ENCODE measurements around the gene IQCM. TPM values are rescaled to one million over a fixed set of nuclear protein-coding genes. Genes with fewer than 3 reads are reported as not detected.

The IQCM gene
- total RNA-seq, 1 experiment from 2014 or later, result not detected

- Histone ChIP-seq H3K36me3 (ENCODE audit: control insufficient read depth, insufficient read depth, low read length) (no peaks in the 10 kb centered on the region), H3K27me3 (ENCODE audit: control insufficient read depth, insufficient read depth, low read length) (no peaks in the 10 kb centered on the region), H3K9me3 (ENCODE audit: control insufficient read depth, insufficient read depth, low read depth, low read length) (no peaks in the 10 kb centered on the region), H3K4me1 (ENCODE audit: control insufficient read depth, insufficient read depth, low read length) (no peaks in the 10 kb centered on the region), H3K4me3 (ENCODE audit: low read depth in 2 of 2, low read length in 2 of 2) (no peak overlapping the region), H3K27ac (ENCODE audit: low read length) (no peak overlapping the region)
- TF ChIP-seq, protein P1, sequence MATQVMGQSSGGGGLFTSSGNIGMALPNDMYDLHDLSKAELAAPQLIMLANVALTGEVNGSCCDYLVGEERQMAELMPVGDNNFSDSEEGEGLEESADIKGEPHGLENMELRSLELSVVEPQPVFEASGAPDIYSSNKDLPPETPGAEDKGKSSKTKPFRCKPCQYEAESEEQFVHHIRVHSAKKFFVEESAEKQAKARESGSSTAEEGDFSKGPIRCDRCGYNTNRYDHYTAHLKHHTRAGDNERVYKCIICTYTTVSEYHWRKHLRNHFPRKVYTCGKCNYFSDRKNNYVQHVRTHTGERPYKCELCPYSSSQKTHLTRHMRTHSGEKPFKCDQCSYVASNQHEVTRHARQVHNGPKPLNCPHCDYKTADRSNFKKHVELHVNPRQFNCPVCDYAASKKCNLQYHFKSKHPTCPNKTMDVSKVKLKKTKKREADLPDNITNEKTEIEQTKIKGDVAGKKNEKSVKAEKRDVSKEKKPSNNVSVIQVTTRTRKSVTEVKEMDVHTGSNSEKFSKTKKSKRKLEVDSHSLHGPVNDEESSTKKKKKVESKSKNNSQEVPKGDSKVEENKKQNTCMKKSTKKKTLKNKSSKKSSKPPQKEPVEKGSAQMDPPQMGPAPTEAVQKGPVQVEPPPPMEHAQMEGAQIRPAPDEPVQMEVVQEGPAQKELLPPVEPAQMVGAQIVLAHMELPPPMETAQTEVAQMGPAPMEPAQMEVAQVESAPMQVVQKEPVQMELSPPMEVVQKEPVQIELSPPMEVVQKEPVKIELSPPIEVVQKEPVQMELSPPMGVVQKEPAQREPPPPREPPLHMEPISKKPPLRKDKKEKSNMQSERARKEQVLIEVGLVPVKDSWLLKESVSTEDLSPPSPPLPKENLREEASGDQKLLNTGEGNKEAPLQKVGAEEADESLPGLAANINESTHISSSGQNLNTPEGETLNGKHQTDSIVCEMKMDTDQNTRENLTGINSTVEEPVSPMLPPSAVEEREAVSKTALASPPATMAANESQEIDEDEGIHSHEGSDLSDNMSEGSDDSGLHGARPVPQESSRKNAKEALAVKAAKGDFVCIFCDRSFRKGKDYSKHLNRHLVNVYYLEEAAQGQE (IDR thresholded peaks at IDR 0.05; ENCODE audit: insufficient read depth in 1 of 2, low read depth in 2 of 2, low read length in 1 of 2), result no peak
- no peak for TF ChIP-seq TCF7L2 (IDR thresholded peaks at IDR 0.05; ENCODE audit: low read depth, low read length)
- TF ChIP-seq POLR2AphosphoS5 (IDR thresholded peaks at IDR 0.05; ENCODE audit: low read depth, low read length), result no peak
- TF ChIP-seq, protein P2, sequence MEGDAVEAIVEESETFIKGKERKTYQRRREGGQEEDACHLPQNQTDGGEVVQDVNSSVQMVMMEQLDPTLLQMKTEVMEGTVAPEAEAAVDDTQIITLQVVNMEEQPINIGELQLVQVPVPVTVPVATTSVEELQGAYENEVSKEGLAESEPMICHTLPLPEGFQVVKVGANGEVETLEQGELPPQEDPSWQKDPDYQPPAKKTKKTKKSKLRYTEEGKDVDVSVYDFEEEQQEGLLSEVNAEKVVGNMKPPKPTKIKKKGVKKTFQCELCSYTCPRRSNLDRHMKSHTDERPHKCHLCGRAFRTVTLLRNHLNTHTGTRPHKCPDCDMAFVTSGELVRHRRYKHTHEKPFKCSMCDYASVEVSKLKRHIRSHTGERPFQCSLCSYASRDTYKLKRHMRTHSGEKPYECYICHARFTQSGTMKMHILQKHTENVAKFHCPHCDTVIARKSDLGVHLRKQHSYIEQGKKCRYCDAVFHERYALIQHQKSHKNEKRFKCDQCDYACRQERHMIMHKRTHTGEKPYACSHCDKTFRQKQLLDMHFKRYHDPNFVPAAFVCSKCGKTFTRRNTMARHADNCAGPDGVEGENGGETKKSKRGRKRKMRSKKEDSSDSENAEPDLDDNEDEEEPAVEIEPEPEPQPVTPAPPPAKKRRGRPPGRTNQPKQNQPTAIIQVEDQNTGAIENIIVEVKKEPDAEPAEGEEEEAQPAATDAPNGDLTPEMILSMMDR (IDR thresholded peaks at IDR 0.05), result no peak
- TF ChIP-seq SIN3A (IDR thresholded peaks at IDR 0.05; ENCODE audit: borderline replicate concordance, insufficient read depth, low read depth, low read length), result no peak
- in situ Hi-C loops (cut with HindIII; ENCODE audit: low pct_unique_long_range_greater_than_20kb, low sequenced_read_pairs) (no loop called here), intact Hi-C loops (cut with micrococcal nuclease; ENCODE audit: unreplicated experiment) (no loop called here)
- ChIA-PET POLR2A (no interaction called here), CTCF (no interaction called here)
- DNase-seq (ENCODE audit: low read depth, low spot score), result no peak
- ATAC-seq, result no peak
- no TSS peak for BruUV-seq (replicated peaks)
These were observed 15.2 kb upstream of the IQCM start for GRCh38 chr4:149830823-149831222.

- in situ Hi-C loops (cut with HindIII; ENCODE audit: low pct_unique_long_range_greater_than_20kb, low sequenced_read_pairs), result no loop called here
These were observed 9.7 kb upstream of the IQCM start for GRCh38 chr4:149825336-149825735.

More at GRCh38 chr4:149825336-149825735, 9.7 kb upstream of the IQCM start:
- POLR2A ChIA-PET, result no interaction called here
- intact Hi-C loops (cut with micrococcal nuclease; ENCODE audit: unreplicated experiment), result no loop called here
- H3K27ac ChIP-seq (ENCODE audit: low read length), result no peak overlapping the region
- H3K9me3 ChIP-seq (ENCODE audit: control insufficient read depth, insufficient read depth, low read depth, low read length), result no peaks in the 10 kb centered on the region
- H3K27me3 ChIP-seq (ENCODE audit: control insufficient read depth, insufficient read depth, low read length), result no peaks in the 10 kb centered on the region
- CTCF ChIA-PET, result no interaction called here
- no peak for DNase-seq (ENCODE audit: low read depth, low spot score)
- BruUV-seq (replicated peaks), result no TSS peak
- no peak for ATAC-seq
- no peaks in the 10 kb centered on the region for H3K36me3 ChIP-seq (ENCODE audit: control insufficient read depth, insufficient read depth, low read length)
- H3K4me3 ChIP-seq (ENCODE audit: low read depth in 2 of 2, low read length in 2 of 2), result no peak overlapping the region
- TF ChIP-seq POLR2AphosphoS5 (IDR thresholded peaks at IDR 0.05; ENCODE audit: low read depth, low read length) (no peak), SIN3A (IDR thresholded peaks at IDR 0.05; ENCODE audit: borderline replicate concordance, insufficient read depth, low read depth, low read length) (no peak), TCF7L2 (IDR thresholded peaks at IDR 0.05; ENCODE audit: low read depth, low read length) (no peak)
- TF ChIP-seq, protein P2 (IDR thresholded peaks at IDR 0.05), result no peak
- TF ChIP-seq, protein P1 (IDR thresholded peaks at IDR 0.05; ENCODE audit: insufficient read depth in 1 of 2, low read depth in 2 of 2, low read length in 1 of 2), result no peak
- H3K4me1 ChIP-seq (ENCODE audit: control insufficient read depth, insufficient read depth, low read length), result no peaks in the 10 kb centered on the region
